ENCODE data around the gene PRADC1.
"Not testable (repeated sequence)": the region's sequence is repeated elsewhere in the genome, so short reads cannot be mapped to it uniquely, and the experiment has no call there.

PRADC1 gene

DNA sequence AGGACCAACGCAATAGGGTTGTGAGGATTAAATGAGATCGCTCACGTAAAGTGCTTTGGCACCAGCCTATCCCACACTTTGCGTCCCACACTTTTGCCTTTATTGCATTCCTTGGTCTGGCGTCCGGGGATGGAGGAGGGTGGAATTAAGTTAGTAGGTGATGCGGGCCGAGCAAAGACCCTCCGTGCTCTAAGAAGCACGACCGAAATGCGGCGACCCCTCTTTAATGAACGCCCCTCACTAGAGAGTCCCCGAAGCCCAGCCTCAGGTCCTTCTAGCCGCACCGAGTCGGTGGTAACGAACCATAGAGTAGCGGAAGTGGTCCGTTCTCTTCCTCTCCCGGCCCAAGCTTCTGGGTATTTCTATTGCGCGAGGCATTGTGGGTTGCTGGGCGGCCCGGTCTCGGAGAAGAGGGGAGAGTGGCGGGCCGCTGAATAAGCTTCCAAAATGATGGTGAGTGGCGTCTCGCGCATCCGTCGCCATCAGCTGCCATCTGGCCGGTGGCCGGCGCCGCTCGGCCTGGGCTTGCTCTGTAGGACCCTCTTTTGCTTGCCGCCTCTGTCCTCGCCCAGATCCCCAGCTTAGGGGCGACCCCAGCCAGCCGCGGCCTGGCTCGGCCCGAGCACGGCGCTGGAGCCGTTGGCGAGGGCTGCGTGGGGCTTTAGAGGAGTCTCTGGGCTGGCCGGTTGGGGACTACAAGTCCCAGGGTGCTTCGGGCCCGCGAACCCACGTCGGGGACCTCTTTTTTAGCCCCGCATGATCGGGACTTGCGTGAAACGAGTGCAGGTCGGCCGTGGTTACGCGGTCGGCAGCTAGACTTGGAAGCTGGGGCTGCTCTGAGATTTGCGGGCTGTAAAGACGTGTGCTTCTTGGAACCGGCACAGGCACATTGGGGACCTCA, 1.1 kb upstream of the PRADC1 start, which contains the start of gene CCT7:
TSS of gene CCT7 (plus strand) at position 377 of the 901 bp plus-strand sequence. CDS start at position 448, 71 bp downstream.
- DNase-seq, result peak; percentile 75

DNA sequence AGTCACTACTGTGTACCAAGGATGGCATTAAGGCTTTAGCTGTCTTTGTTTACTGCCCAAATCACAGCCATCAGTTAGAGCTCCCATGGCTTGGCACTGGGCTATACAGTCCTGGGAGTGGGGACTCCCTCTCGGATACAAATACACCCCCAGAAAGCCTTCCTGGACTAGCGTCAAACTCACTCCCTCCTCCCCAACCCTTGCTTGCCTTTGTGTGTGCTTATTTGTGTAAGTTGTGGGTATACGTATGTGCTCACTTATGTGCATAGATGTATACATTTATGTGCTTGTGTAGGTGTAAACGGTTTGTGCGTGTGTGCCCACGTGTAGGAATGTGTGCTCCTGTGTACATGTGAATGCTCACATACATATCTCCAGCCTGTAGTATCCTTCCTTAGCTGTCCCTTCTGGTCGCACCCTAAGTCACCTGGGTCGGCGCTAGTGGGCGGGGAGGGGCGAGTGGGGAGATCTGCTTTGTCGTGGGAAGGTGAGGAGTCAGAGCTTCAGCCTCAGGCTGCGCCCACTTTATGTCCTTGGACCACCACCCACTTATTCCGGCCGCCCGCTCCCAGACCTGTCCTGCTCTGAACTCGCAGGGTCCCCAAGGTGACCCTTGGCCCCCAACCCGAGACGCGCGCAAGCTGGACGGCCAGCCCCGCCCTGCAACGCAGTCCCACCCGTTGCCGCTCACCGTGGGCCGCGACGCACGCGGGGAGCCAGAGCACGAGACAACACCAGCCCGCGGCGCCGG, 461 bp downstream of the PRADC1 start:
- DNase-seq, result no peak

DNA sequence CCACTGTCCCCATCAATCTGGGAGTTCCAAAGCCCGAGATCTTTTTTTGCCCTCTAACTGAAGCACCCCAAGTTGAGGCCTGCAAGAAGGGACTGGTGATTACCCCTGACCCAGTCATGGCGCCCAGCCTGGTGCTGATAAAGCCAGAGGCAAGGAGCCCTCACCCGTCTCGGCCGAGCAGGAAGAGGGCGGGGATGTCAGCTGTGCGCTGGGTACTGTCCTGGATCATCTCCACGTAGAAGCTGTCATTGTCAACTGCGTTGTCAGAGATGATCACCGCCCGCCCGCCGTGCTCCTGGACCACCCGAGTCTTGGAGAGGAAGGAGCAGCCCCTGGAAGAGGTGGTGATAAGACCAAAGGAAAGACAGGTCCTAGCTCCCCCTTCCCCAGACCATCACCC, 4.4 kb downstream of the PRADC1 start:
- DNase-seq, result no peak

DNA sequence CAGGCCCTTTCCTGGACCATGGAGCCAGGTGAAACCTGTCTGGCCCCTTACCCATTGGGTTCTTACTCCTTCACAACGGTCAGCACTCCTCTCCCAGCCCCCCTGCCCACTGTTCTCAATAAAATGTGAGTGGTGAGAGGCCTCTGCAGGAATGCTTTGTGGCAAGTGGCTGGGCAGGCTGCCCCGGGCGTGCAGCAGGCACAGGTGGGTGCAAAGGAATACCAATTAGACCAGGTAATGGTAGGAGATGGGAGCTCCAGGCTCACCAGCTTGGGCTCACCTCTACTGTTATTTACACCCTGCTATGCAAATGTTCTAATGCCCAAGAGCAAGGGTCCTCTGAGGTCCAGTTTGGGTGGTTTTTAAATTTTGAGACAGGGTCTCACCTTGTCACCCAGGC, 6.0 kb downstream of the PRADC1 start:
- no peak for DNase-seq

DNA sequence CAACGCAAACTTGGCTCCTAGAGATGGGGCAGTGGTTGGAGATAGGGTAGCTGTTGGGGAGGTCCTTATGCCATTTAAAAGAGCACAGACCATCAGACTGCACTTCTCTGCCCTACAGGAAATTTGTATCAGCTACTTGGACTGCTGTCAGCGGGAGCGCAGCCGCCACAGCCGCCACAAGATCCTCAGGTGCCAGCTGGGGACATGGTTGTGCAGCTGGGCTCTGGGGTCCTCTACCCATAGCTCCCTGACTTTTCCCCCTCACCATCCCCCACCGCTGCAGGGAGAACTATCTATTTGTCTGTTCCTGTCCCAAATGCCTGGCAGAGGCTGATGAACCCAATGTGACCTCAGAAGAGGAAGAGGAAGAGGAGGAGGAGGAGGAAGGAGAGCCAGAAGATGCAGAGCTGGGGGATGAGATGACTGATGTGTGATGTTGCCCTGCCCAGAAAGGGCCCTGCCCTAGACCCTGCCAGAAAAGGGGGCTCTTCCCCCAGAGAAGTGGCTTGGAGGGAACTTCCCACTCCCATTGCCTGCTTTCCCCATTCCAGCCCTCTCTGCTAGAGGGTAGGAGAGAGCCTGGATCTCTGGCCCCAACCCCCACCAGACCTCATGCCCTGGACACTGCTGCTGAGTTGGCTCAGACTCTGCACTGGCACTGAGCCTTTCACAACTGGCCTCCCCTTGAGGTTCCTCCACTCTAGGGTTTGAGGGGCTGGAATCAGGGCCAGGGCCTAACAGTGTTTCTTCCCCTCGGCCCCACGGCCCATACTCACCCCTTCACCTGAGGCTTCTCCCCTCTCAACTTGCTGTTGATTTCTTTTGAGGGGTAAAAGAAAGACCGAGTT, 7.3 kb downstream of the PRADC1 start:
- no peak for DNase-seq

DNA sequence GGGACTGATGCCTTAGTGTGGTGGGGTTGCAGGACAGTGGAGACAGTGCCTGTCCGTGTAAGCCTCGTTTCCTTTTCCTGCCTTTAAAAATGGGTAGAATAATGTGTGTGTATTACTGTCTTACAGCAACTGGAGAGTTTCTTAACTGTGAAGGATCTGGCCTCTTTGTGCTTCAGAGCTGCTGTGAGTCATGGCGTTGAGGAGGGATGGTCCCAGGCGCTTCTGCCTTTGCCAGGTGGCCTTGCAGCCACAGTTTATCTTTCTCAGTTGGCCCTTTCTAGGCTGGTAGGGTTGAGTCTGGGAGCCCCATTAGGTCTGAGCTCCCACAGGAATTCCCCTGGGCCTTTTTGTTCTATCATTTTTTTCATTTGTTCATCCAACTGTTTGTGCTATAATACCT, 9.2 kb downstream of the PRADC1 start:
- no peak for DNase-seq

DNA sequence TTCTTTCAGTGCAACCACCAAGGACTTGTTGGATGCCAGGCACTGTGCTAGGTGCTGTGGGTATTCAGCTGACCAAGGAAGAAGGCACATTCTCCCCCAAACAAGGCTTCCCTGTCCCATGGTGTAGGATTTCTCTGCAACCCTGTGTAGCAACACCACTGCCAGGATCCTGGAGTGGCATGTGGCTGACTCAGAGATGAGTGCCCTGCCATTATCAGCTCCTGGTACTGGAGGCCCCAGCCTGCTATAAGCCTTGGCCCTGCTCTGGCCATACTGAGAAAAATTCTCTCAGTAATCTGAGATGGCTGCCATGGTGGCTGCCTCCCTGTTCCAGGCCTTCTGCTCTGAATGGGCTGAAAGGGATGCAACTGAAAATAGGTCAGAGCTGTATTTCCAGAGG, 14.7 kb downstream of the PRADC1 start:
- DNase-seq, result peak; percentile 9

DNA sequence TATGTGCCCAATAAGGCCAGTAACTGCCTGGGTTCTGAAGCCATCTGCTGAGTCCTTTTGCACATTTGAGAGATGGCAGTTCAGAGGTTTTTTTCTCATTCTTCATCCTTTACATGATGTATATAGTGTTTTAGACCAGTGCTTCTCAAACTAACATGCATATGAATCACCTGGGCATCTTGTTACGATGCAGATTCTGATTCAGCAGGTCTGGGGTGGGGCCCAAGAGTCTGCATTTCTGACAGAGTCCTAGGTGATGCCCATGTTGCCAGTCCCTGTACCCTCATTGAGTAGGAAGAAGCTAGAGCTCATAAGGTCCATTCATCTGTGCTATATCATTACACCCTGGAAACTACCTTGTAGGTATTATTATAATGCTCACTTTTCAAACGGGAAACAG, 15.2 kb downstream of the PRADC1 start:
- DNase-seq, result no peak

DNA sequence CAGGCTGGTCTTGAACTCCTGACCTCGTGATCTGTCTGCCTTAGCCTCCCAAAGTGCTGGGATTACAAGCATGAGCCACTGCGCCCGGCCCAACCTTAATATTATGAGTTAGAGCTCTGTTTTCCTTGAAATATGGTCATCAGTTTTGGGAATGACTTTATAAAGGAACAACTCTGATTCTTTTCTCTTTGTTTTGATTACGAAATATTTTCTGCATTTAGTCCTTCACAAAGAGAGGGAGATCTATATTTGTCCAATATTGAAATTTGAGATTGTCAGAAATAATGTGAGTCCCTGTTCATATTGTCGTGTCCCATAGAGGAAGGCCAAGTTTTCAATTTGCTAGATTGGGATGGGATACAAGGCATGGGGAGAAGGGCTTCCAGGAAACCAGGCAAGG, 15.9 kb downstream of the PRADC1 start:
- no peak for DNase-seq

DNA sequence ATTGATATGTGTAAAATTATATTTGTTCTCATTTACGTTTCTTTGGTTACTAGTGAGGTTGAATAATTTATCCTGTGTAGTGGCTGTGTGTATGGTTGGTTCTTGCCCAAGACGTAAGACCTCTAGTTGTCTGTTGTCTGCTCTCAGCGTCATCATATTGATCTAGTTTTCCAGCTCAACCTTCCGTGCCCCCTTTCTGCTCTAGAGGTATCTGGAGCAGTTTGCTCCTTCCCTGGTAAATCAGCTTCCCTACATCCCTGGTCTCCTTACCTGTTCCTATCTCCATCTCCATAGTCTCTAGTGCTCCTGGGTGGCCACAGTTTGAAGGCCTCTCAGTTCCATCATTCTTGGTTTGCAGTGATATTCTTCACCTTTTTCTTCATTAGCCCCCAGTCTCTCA, 17.8 kb downstream of the PRADC1 start:
- no peak for DNase-seq

DNA sequence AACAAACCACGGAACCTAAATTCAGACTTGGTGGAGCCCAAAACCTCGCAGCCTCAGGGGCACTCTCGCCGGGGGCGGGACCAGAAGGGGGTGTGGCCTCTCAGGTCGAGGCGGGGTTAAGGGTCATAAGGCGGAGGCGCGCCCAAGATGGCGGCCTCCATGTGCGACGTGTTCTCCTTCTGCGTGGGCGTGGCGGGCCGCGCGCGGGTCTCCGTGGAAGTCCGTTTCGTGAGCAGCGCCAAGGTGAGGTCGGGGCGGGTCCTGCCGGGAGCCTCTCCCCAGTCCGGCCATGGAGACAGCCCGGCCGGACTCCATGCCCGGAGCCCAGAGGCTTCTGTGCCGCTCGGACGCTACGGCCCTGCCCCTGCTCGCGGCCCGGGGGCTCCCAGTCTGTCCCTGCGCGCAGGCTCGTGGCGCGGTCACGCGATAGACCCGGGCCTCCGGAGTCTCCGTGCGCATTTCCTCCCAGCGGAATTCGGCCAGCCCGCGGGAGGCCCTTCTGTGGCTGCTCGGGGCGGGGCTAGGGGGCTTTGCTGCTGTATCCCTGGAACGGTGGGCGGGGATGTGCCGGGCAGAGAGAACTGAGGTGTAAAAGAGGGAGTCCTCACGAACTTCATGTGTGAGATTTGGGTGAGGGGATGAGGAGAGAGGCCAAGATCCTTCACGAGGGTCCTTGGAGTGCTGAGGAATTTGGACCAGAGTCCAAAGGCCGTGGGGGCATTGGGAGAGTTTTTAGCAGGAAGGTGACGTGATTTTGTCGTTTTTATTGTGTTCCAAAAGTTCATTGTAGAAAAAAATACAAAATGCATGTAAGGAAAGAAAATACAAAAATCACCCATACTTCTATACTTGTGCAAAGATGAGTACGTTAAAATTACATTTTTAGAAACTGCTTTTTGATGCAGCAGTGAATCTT, 18.7 kb downstream of the PRADC1 start, which contains the start of gene SMYD5:
TSS of gene SMYD5 (plus strand) at position 126 of the 916 bp plus-strand sequence. CDS start at position 148, 22 bp downstream.
- DNase-seq, result peak; percentile 33

DNA sequence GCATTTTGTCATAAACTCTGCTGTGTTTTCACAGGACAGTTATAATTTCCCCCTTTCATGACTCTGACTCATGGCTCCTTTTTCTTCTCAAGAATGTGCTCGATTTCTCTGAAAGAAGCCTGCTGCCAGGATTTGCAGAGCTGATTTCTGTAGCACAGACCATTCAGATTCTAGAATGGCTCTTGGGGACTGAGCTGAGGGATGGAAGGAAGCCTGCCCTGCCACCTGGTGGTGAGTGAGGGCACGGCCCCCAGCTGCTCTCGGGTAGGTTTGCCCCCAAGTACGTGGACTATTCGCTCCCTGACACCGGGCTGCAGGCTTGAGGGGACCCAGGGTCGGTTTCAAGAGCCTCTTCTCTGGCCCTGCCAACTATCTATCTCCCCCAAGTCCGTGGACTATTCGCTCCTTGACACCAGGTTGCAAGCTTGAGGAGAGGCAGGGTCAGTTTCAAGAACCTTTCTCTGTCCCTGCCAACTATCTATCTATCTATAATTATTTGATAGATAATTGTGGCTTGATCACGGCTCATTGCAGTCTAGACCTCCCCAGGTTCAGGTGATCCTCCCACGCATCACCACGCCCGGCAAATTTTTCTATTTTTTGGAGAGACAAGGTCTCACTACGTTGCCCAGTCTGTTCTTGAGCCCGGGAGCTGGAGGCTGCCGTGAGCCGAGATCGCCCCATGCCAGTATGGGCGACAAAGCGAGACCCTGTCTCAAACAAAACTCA, 20.4 kb downstream of the PRADC1 start:
- DNase-seq, result peak; percentile 31

DNA sequence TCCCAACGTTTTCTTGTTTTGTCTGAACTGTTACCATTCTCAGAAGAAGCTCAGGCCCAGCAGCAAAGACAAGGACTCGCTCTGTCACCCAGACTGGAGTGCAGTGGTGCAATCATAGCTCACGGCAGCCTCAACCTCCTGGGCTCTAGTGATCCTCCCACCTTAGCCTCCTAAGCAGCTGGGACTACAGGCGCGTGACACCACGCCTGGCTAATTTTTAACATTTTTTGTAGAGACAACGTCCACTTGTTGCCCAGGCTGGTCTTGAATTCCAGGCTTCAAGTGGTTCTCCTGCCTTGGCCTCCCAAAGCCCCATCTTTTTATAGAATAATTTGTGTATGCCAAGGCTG, 21.0 kb downstream of the PRADC1 start:
- no peak for DNase-seq

DNA sequence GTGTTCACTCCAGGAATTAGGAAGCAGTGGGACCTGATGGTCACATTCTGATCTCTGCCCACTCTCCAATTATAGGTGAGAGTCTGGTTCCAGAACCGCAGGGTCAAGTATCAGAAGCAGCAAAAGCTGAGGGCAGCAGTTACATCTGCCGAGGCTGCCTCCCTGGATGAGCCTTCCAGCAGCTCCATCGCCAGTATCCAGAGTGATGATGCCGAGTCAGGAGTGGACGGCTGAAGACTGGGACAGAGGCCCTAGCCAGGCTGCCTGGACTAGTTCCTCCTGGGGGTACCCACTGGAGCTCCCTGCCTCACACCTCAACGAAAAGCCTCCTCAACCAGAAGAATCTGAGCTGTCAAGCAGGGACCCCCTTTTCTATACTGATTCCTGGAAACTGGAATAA, 22.3 kb downstream of the PRADC1 start:
- DNase-seq, result no peak

DNA sequence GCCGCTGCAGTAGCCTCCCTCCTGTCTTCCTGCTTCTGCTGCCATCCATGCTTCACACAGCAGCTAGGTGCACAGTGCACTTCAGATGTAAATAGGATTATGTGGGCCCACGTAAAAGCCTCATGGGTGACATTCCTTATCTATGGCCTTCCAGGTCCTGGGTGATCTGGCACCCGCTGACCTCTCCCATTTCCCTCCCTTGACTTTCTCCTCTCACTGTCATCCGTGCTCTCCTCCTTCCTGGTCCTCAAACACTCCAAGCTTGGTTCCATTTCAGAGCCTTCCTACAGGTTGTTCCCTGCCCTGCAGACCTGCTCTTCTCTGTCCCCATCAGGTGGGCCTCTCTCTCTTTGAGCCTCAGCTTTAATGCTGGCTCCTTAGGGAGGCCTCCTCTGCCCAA, 23.0 kb downstream of the PRADC1 start:
- DNase-seq, result no peak

DNA sequence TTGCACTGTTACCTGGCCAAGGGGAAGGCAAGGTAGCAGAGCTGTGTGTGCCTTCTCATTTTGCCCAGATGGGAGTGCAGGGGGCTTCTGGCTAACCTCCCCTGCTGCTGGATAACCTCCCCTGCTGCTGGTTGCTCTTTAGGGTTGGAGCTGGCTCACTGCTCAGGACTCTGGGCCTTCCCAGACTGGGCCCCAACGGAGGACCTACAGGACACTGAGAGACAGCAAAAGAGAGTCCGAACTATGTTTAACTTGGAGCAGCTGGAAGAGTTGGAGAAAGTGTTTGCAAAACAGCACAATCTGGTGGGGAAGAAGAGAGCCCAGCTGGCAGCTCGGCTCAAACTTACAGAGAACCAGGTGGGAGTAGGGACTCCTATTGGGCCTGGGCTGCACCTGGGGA, 24.8 kb downstream of the PRADC1 start:
- no peak for DNase-seq

DNA sequence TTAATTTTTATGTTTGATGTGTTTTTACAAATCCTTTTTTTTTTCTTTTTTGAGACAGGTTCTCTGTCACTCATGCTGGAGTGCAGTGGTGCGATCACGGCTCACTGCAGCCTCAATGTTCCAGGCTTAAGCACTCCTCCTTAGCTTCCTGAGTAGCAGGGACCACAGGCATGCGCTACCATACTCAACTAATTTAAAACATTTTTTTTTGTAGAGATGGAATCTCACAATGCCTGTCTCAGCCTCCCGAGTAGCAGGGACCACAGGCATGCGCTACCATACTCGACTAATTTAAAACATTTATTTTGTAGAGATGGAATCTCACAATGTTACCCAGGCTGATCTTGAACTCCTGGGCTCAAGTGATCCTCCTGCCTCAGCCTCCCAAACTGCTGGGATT, 27.4 kb downstream of the PRADC1 start:
- DNase-seq, result no peak

DNA sequence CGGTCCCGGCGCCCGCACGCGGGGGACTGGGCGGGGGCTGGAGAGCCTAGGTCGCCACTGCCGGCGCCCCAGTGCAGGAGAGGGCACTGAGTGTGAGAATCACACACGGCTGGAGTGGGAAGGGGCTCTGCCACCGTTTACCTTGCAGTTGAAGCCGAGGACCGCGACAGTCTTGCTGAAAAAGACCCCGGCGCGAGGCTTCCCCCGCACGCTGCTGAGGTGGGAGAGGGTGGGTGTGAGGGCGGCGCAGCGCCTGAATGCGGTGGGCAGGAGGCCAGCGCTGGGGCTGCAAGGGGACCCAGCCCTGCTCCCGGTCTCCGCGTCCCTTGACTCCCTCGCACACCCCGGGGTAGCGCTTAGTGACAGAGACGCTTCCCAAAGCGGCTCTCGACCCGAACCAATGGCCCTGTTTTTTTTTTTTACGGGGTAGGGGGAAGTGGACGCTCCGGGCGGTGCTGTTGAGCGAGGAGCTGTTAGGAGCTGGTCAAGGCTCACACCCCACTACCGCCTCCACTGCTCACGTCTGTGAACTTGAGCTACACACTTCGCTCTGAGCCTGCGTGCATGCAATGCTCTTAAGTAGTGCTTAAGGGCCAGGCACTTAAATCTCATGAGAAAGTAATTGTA, 29.9 kb downstream of the PRADC1 start:
- DNase-seq, result no peak

DNA sequence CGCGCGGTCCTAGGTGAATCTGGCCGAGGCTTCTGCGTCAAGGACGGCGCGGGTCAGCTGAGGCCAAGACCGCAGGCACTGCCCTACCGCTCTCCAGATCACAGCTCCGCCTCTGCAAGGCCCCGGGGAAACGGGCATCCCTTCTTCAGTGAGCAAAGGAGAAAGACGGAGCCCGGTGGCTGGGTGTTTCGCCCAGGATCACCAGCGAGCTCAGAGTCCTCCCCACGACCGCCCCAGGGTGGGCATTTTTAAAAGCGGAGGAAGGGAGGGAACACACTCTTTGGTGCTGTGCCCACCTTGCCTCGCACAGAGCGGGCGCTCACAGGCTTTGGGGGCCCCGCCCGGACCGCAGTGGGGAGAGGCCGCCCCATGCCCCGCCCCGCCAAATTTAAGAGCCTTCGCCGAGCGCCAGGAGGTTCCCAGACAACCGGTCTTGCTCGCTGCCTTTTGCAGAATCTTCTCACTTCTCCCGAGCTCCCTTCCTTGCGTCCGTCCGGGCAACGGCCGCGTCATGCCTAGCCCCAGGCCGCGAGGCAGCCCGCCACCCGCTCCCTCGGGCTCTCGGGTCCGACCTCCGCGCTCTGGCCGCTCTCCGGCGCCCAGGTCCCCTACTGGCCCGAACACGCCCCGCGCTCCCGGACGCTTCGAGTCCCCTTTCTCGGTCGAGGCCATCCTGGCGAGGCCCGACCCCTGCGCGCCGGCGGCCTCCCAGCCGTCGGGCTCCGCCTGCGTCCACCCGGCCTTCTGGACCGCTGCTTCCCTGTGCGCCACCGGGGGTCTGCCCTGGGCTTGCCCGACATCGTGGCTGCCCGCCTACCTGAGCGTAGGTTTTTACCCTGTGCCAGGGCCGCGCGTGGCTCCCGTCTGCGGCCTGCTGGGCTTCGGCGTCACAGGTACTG, 30.6 kb downstream of the PRADC1 start, which contains the start of gene NOTO:
TSS of gene NOTO (plus strand) at position 419 of the 899 bp plus-strand sequence. CDS start at position 512, 93 bp downstream.
- DNase-seq, result no peak

DNA sequence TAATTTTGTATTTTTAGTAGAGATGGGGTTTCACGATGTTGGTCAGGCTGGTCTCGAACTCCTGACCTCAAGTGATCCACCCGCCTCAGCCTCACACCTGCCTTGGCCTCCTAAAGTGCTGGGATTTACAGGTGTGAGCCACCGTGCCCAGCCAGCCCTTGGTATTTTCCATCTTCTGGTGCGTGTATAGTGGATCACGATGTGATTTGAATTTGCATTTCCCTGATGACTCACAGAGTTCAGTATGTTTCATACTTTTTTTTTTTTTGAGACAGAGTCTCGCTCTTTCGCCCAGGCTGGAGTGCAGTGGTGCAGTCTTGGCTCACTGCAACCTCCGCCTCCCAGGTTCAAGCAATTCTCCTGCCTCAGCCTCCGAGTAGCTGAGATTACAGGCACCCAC, 32.8 kb downstream of the PRADC1 start:
- DNase-seq, result not testable (repeated sequence)
